WERI-Rb-1 (cell line): ENCODE measurements around the gene TMEM175.
"Not testable (repeated sequence)": the region's sequence is repeated elsewhere in the genome, so short reads cannot be mapped to it uniquely, and the experiment has no call there.

Experiments used
- DNase-seq: peaks from one replicate; pipeline ENCODE4 v3.0.0-alpha.2; 2020
- H3K27ac ChIP-seq: fragments of 250-450 bp; sonication (Bioruptor Pico); 2 replicates; pipeline ENCODE4 v1.5.1; 2020; ENCODE audit warnings: mild to moderate bottlenecking, moderate library complexity
- H3K27me3 ChIP-seq: fragments of 250-450 bp; sonication (Bioruptor Pico); 2 replicates; pipeline ENCODE4 v1.5.1; 2021; ENCODE audit warnings: mild to moderate bottlenecking, low read depth, moderate library complexity; ENCODE audit not compliant: insufficient read depth, severe bottlenecking
- H3K36me3 ChIP-seq: fragments of 250-450 bp; sonication (Bioruptor Pico); 2 replicates; pipeline ENCODE4 v1.5.1; 2020; ENCODE audit warnings: mild to moderate bottlenecking, moderate library complexity
- H3K4me3 ChIP-seq: 2 replicates; pipeline ENCODE4 v1.5.1; 2011; ENCODE audit warnings: low read depth, mild to moderate bottlenecking, control low read depth, low read length
- H3K9me3 ChIP-seq: fragments of 250-450 bp; sonication (Bioruptor Pico); 2 replicates; pipeline ENCODE4 v1.5.1; 2021; ENCODE audit warnings: mild to moderate bottlenecking, moderate library complexity; ENCODE audit not compliant: severe bottlenecking
- TF ChIP-seq, protein P1 (sequence below): IDR thresholded peaks from 2 replicates; pipeline ENCODE4 v1.5.1; 2011; ENCODE audit warnings: low read depth, mild to moderate bottlenecking, control low read depth, inconsistent platforms, low read length

Gene TMEM175

DNA sequence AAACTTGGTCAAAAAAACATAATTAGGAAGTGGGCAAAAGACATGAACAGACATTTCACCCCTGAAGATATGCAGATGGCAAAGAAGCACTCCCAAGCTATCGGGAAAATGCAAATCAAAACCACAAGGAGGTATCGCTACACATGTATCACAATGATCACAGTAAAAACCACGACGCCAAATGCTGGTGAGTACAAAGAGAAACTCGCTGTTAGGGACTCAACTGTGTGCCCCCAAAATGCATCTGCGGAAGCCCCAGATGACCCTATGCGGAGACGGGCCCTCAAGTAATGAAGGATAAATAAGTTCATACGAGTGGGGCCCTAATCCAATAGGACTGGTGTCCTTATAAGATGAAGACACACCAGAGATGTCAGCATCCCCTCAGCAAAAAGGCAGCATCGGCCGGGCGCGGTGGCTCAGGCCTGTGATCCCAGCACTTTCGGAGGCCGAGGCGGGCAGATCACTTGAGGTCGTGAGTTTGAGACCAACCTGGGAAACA lies 10.4 kb upstream of the TMEM175 start:
- H3K36me3 ChIP-seq, result peaks cover 3% of the 10 kb centered on the region
- DNase-seq, result no peak
- no peaks in the 10 kb centered on the region for H3K9me3 ChIP-seq
- H3K27ac ChIP-seq, result no peak overlapping the region
- TF ChIP-seq, protein P1, sequence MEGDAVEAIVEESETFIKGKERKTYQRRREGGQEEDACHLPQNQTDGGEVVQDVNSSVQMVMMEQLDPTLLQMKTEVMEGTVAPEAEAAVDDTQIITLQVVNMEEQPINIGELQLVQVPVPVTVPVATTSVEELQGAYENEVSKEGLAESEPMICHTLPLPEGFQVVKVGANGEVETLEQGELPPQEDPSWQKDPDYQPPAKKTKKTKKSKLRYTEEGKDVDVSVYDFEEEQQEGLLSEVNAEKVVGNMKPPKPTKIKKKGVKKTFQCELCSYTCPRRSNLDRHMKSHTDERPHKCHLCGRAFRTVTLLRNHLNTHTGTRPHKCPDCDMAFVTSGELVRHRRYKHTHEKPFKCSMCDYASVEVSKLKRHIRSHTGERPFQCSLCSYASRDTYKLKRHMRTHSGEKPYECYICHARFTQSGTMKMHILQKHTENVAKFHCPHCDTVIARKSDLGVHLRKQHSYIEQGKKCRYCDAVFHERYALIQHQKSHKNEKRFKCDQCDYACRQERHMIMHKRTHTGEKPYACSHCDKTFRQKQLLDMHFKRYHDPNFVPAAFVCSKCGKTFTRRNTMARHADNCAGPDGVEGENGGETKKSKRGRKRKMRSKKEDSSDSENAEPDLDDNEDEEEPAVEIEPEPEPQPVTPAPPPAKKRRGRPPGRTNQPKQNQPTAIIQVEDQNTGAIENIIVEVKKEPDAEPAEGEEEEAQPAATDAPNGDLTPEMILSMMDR, result no peak
- no peak overlapping the region for H3K4me3 ChIP-seq
- no peaks in the 10 kb centered on the region for H3K27me3 ChIP-seq

- peaks cover 7% of the 10 kb centered on the region for H3K36me3 ChIP-seq
- DNase-seq, result peak; percentile 54
- H3K27me3 ChIP-seq, result no peaks in the 10 kb centered on the region
- H3K9me3 ChIP-seq, result no peaks in the 10 kb centered on the region
- no peak overlapping the region; the same call in 1 of the 2 replicates for H3K27ac ChIP-seq
- no peak overlapping the region for H3K4me3 ChIP-seq
- TF ChIP-seq, protein P1, result no peak
These were observed 7.9 kb upstream of the TMEM175 start for GRCh38 chr4:924107-925096.

- TF ChIP-seq, protein P1, result no peak
- Histone ChIP-seq H3K9me3 (no peaks in the 10 kb centered on the region), H3K4me3 (no peak overlapping the region), H3K36me3 (peaks cover 7% of the 10 kb centered on the region), H3K27me3 (no peaks in the 10 kb centered on the region), H3K27ac (no peak overlapping the region; the same call in 1 of the 2 replicates)
- no peak for DNase-seq
These were observed 7.1 kb upstream of the TMEM175 start for GRCh38 chr4:925171-925570.

- no peak overlapping the region for H3K27ac ChIP-seq
- peaks cover 7% of the 10 kb centered on the region for H3K36me3 ChIP-seq
- DNase-seq, result no peak
- H3K9me3 ChIP-seq, result no peaks in the 10 kb centered on the region
- TF ChIP-seq, protein P1, result no peak
- H3K4me3 ChIP-seq, result no peak overlapping the region
- no peaks in the 10 kb centered on the region for H3K27me3 ChIP-seq
These were observed 6.3 kb upstream of the TMEM175 start for GRCh38 chr4:925771-926500.

- Histone ChIP-seq H3K27ac (no peak overlapping the region), H3K9me3 (no peaks in the 10 kb centered on the region), H3K36me3 (peaks cover 7% of the 10 kb centered on the region), H3K27me3 (no peaks in the 10 kb centered on the region), H3K4me3 (no peak overlapping the region)
- TF ChIP-seq, protein P1, result peak; percentile 70
- DNase-seq, result peak; percentile 37
These were observed 5.7 kb upstream of the TMEM175 start for GRCh38 chr4:926538-926937.

DNA sequence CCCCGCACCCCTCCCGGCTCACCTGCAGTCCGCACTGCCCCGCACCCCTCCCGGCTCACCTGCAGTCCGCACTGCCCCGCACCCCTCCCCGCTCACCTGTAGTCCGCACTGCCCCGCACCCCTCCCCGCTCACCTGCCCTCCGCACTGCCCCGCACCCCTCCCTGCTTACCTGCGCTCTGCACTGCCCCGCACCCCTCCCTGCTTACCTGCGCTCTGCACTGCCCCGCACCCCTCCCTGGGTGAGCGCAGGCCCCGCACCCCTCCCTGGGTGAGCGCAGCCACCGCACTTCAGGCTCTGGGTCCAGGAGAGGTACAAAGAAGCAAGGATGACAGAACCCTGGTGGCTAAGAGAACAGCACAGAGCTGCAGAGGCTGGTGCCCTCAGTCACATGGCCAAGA lies 4.7 kb upstream of the TMEM175 start:
- H3K27me3 ChIP-seq, H3K36me3 ChIP-seq, DNase-seq, H3K27ac ChIP-seq, H3K9me3 ChIP-seq, H3K4me3 ChIP-seq: not testable (repeated sequence)
